Breast epithelium (tissue), 3 donors: Measurements from ENCODE around the gene DIP2A.

Experiments
- POLR2A ChIP-seq: fragments of 450-650 bp; IDR thresholded peaks from one replicate; pipeline ENCODE4 v1.6.1; 2016; ENCODE audit warnings: antibody characterized with exemption, mild to moderate bottlenecking, moderate library complexity
- POLR2AphosphoS5 ChIP-seq, 3 donors: sonication (generic); formaldehyde crosslinking; IDR thresholded peaks; one replicate each; pipeline ENCODE4 v1.6.1; 2017; ENCODE audit warnings: antibody characterized with exemption in 3 of 3
- TF ChIP-seq, protein P1 (sequence below), 3 donors: fragments of 450-650 bp; IDR thresholded peaks; one replicate each; pipeline ENCODE4 v1.5.1; 2016 to 2017; ENCODE audit warnings: antibody characterized with exemption in 3 of 3, mild to moderate bottlenecking in 3 of 3, moderate library complexity in 3 of 3

DNA sequence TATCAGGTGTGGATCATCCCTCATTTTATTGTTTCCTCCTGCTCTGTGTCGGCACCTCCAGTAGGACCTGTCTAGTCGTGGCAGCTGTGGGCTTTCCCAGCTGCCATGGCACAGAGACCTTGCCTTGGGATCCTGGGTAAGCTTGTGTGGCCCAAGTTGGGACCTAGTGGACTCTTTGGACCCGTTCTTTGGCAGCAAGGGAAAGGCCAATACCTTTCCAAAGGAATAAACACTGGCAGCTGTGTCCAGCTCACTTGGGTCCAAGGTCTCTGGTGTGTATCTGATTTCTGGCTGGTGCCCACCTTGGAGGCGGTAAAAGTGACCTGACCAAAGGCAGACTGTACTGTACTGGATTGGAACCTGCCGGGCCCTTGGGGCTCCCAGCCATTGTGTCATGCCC is 21.8 kb downstream of the DIP2A start:
- TF ChIP-seq, protein P1, sequence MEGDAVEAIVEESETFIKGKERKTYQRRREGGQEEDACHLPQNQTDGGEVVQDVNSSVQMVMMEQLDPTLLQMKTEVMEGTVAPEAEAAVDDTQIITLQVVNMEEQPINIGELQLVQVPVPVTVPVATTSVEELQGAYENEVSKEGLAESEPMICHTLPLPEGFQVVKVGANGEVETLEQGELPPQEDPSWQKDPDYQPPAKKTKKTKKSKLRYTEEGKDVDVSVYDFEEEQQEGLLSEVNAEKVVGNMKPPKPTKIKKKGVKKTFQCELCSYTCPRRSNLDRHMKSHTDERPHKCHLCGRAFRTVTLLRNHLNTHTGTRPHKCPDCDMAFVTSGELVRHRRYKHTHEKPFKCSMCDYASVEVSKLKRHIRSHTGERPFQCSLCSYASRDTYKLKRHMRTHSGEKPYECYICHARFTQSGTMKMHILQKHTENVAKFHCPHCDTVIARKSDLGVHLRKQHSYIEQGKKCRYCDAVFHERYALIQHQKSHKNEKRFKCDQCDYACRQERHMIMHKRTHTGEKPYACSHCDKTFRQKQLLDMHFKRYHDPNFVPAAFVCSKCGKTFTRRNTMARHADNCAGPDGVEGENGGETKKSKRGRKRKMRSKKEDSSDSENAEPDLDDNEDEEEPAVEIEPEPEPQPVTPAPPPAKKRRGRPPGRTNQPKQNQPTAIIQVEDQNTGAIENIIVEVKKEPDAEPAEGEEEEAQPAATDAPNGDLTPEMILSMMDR (IDR thresholded peaks at IDR 0.05) = no peak
- TF ChIP-seq POLR2A (no peak), POLR2AphosphoS5 (IDR thresholded peaks at IDR 0.05) (no peak)
